ENCODE data around the gene EPHB1. TPM values are rescaled to one million over a fixed set of nuclear protein-coding genes. Genes with fewer than 3 reads are reported as not detected.
"Not testable (repeated sequence)": the region's sequence is repeated elsewhere in the genome, so short reads cannot be mapped to it uniquely, and the experiment has no call there.

The EPHB1 gene
- total RNA-seq, 1 experiment from 2014 or later: not detected

DNA sequence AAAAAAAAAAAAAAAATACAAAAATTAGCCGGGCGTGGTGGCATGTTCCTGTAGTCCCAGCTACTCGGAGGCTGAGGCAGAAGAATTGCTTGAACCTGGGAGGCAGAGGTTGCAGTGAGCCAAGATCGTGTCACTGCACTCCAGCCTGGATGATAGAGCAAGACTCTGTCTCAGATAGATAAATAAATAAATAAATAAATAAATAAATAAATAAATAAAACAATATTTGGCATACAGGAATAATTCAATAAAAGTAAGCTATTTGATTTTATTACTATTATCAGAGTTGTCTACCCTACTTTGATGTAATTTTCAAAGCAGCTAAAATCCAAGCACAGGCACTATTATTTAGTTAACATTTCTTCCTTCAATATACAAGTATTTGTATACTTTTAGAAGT, 319.5 kb downstream of the EPHB1 start:
- in situ Hi-C loops (cut with HindIII; ENCODE audit: low sequenced_read_pairs); DNase-seq (ENCODE audit: low spot score): not testable (repeated sequence)

DNA sequence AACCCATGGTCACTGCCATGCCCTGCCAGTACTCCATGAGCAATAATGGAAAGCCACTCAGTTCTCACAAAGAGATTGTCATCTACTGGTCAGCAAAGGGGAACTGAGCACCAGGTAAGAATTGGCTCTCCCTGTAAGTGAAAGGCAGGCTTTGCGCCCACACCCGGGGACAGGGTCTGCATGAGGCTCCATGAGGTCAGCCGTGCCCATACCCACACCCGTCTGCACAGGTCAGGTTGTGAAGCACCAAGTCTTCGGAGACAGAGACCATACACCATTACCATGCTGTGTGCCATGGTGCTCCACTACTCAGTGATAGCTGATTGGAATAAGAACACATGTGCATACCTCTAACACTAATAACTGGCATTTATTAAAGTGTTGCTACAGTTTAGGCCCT, 322.9 kb downstream of the EPHB1 start:
- DNase-seq (ENCODE audit: low spot score): no peak
- in situ Hi-C loops (cut with HindIII; ENCODE audit: low sequenced_read_pairs): no loop called here

DNA sequence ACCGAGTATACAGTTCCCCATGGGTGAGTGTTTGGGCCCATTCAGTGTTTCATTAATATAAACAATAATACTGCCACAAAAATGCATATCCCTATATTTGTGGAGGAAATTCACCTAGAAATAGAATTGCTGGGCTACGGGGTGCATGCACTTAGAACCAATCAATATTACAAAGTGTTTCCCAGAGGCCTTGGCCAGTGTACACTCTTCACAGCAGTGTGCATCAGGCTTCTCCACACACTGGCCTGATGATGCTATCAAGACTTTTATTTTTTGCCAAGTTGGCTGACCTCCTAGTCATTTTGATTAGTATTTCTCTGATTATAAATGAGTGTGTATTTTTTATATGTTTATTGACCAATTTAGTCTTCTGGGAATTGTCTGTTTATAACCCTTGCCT, 323.7 kb downstream of the EPHB1 start:
- in situ Hi-C loops (cut with HindIII; ENCODE audit: low sequenced_read_pairs): no loop called here
- DNase-seq (ENCODE audit: low spot score): no peak

DNA sequence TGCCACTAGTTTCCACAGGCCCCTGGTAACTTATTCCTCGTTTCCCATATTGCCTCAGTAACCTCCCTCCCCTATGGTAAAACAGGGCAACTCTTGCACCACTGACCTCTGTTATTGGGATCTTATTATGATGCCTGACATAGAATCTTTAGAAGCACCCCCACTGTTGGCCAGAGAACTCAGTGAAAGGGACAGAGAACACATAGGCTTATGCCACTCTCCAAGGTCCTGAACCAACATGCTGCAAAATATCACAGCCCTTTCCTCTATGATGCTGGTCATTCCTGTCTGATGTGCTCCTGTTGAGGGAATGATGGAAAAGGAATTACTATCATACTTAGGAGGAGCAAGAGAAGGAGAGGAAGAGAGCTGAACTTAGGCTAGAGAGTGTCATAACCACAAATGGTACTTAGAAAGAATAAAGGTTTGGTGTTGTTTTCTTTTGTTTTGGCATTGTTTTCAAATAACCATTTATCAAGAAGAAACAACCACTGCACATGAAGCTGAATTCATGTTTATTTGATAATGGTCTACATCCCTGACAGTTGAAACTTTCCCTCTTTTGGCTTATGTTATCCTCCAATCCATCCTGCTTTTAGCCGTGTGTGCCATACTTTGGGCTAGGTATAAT, 330.2 kb downstream of the EPHB1 start:
- in situ Hi-C loops (cut with HindIII; ENCODE audit: low sequenced_read_pairs): no loop called here
- no peak for DNase-seq (ENCODE audit: low spot score)

DNA sequence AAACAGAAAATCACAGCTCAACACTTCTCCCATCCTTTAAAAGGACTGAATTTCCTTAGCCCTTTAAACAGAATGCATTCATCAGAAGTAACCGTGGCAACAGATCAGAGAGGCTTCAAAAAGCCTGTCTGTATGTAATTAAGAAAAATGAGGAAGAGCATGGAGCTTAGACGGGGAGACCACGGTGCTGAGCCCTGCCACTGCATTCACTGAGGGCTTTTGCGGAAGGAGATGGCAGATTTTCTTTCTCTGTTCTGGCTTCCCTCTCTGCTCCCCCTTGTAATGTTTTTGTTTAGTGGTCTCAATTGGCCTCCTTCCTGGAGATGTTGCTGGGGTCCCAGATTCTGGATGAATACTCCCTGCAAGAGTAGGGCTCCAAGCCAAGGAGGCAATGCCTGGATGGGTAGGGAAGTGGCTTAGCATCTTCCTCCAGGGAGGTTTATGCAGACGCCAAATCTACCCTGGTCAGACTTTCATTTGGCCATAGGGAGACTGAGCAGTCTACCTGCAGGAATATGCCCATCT, 332.9 kb downstream of the EPHB1 start:
- DNase-seq (ENCODE audit: low spot score): no peak
- in situ Hi-C loops (cut with HindIII; ENCODE audit: low sequenced_read_pairs): no loop called here

DNA sequence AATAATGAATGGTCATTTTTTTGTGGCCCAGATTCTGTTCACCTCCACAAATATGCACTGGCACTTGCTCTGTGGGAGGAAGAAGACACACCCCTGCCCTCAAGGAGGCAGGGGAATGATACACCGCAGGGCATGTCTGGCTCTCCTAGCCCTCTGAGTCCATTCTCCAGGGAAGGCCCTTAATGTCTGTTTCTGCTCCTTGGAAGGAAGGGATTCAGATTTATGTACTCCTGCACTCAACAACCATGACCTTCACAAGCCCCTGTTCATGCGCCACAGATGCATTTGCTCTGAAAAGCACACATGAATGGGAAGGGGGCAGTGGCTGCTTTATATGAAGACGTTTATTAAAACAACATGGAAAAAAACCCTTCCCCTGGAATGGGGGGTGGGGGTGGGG, 333.8 kb downstream of the EPHB1 start:
- in situ Hi-C loops (cut with HindIII; ENCODE audit: low sequenced_read_pairs): no loop called here
- DNase-seq (ENCODE audit: low spot score): no peak

DNA sequence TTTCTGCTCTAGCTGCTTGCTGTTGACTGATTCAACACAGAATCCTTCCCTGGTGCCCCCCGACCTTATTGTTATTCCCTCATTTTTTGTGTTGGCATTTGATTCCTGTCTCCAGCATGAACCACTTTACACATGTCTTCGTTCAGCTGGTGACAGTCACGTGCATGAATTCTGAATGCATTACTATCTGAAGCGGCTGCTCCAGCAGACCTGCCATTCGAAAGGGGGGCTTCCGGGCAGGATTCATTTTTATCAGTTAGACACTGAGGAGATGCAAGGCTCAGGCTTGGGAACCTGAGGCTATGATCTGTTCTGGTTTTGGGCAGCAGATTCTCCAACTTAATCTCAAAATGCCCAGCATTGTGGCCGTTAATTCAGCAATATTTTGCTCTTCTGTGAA, 336.2 kb downstream of the EPHB1 start:
- in situ Hi-C loops (cut with HindIII; ENCODE audit: low sequenced_read_pairs): no loop called here
- DNase-seq (ENCODE audit: low spot score): no peak

DNA sequence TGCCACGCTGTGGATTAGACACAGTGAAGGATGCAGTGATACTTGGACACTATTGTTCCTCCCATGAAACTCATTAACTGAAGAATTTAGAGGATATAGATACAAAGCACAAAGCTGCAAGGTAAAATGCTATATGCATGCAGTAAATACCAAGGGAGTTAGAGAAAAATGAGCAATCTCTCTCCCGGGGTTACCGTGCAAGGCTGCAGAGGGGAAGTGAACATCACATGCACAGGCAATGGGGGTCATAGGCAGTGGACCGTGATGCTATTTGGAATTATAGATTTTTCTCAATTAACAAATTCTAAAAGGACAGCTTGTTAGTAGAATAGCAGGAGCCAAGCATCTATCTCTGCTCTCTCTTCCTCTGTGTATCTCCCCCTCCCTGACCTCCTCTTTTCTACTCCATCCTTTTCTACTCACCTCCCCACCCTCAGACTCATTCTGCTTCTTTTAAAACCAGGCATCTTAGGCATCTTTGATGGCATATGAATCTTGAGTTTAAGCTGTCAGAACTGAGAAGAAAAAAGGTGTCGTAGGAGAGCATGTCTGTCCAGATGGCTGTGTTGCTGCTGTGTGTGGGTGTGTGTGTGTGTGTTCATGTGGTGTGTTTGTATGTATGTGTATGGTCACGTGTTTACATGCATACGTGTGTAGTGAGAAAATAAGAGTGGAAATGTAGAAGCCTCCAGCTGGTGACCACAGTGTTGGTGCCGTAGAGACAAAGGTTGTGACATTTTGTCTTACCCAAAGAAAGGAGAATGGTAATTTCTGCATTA, 339.0 kb downstream of the EPHB1 start:
- in situ Hi-C loops (cut with HindIII; ENCODE audit: low sequenced_read_pairs): no loop called here
- DNase-seq (ENCODE audit: low spot score): no peak

DNA sequence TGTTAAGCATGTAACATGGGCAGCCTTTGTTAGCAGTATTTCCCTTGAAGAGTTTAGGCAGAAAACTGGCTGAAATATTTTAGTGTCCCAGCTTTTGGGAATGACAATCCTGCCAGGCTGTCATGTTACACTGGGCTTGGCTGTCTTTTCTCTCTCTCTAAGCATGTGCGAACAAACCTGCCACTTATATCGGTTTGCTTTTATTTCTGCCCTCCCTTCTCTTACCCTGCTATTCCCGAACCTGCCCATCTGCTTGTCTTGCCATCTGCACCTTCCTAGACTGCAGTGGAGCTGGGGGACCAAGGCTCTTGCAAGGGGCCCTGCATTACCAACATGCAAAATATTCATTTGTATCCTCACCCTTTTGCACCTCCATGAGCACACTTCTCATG, 339.6 kb downstream of the EPHB1 start:
- in situ Hi-C loops (cut with HindIII; ENCODE audit: low sequenced_read_pairs): no loop called here
- DNase-seq (ENCODE audit: low spot score): peak; percentile 51

DNA sequence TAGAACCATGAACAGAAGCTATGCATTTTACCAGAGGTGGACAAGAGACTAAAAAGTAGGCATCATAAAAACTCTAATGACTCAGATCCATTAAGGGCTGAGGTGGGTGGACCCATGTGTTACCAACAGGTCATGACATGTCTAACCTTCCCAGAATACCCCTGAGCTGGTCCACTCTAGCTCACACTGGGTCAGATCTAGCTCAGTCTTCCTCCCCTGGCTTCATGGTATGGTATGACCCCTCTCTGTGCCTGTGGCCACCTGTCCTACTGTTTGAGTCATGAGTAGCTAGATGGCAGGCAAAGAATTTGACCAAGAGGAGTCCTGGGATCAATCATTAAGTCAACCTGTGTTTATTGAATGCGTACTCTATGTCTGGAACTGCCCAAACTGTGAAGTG, 340.4 kb downstream of the EPHB1 start:
- in situ Hi-C loops (cut with HindIII; ENCODE audit: low sequenced_read_pairs): no loop called here

DNA sequence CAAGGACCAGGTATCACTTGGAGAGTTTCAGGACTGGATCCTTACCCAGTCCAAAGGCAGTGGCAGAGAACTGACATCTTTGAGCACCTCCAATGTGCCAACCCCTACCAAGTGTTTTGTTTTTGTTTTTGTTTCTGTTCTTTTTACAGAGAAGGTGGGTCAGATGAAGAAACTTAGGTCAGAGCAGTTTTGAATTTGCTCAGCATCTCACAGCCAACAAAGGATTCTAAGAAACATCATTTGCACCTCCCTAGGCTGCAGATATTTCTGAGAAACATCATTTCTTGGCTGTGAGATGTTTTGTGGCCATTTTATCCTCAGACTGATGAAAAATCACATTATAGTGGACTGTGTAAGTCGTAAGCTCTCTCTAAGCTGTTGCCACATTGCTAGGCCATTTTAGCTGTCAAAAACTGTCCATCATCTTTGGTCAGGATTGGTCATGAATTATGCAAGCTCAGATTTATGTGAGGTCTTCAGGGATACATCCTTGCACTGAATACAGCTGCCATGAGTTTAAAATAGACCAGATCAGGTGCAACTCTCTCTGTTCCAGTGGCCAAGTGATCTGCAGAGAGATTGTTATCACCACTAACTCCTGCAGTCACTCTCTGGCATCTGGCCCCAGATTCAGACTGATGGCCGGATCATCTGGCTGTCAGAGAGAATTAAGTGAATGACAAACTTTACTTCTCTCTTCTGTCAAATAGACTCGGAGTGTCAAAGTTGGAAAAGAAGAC, 341.5 kb downstream of the EPHB1 start:
- DNase-seq (ENCODE audit: low spot score): no peak
- in situ Hi-C loops (cut with HindIII; ENCODE audit: low sequenced_read_pairs): no loop called here

More for the DNA sequence above, 340.4 kb downstream of the EPHB1 start:
- DNase-seq (ENCODE audit: low spot score): no peak

DNA sequence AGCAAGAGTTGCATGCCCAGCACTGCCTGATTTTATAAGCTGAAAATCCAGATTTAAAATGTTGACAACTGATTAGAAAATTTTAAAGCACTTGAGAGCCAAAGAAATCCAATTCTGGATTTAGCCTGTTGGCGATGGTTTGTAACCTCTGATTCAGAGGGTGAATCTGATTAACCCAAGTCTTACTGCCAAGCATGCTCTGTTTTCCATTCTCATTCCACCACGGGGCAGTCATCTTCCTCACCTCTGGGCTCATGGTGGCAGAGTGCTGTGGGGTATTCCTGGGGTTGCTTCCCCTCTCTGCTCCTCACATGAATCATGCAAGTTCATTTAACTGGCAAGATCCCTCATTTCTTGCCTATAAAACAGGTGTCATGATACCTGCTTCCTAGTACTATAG, 342.2 kb downstream of the EPHB1 start:
- in situ Hi-C loops (cut with HindIII; ENCODE audit: low sequenced_read_pairs): no loop called here

DNA sequence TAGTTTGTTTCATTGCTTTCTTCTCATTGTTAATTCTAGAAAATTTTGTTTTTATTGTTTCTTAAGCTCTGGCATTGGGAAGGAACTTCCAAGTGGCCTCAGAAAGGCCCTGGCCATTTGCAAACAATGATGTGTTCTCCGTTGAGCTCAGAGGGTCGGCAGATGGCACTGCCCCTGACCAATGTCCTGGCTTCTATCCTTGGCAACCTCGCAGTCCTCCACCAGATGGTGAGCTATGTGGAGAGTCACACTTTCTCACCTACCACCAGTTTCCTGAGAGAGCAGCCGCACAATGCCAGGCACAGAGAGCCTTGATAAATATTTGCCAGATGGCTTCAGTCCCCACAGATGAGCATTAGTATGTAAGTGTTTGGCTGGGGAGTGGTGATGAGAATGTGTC, 343.7 kb downstream of the EPHB1 start:
- peak; percentile 94 for DNase-seq (ENCODE audit: low spot score)
- in situ Hi-C loops (cut with HindIII; ENCODE audit: low sequenced_read_pairs): no loop called here

More for the DNA sequence above, 342.2 kb downstream of the EPHB1 start:
- DNase-seq (ENCODE audit: low spot score): no peak

DNA sequence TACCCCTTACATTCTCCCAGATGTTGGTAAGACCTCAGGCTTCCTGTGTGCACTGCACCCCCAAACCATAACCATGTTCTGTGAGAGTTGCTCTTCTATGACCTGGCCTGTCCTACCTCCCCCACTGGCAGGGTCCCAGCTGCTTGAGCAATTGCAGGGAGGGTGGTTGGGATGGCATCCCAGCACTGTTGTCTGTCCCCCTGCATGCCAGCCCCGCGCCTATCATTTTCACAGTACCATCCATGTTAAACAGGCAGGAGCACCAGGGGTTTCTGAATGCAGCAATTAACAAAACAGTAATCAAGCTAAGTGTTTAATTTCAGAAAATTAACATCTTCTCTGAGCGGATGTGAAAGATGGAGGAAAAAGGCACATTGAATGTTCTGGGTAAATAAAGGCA, 345.5 kb downstream of the EPHB1 start:
- no peak for DNase-seq (ENCODE audit: low spot score)
- in situ Hi-C loops (cut with HindIII; ENCODE audit: low sequenced_read_pairs): no loop called here

DNA sequence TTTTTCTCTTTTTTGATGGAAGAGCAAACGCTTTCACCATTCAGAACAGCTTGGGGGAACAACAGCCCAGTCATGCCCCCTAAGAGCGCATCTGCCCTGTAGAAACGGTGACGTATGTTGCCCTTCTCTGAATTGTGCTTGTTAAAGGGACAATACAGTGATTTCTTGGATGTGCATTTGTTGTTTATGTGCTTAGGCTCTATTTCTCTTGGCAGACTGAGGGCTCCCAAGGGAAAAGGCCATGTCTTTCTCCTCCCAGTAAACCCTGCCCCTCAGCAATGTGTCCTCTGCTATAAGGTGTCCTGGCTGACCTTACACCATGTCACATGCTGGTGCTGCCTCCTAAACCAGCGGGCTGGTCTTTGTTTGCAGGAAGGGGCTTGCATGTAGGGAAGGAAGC, 346.1 kb downstream of the EPHB1 start:
- no peak for DNase-seq (ENCODE audit: low spot score)
- in situ Hi-C loops (cut with HindIII; ENCODE audit: low sequenced_read_pairs): no loop called here

DNA sequence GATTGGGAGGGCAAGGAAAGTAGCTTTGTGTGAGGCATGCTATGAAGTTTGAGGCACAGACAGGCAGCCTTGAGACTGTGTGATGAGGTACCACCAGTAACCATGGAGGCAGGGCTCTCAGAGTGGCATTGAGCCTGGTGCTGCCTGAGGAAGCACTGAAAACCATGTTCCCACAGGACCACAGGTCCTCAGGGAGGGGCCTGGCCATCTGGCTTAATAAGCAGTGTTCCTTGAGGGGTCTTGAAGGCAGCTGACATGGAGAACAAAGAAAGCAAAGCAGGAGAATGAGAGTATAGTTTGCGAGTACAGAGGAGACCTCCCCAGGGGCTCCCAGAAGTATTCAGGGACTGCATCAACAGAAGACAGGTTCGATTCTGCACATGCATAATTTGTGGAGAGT, 346.6 kb downstream of the EPHB1 start:
- in situ Hi-C loops (cut with HindIII; ENCODE audit: low sequenced_read_pairs): no loop called here
- DNase-seq (ENCODE audit: low spot score): no peak

DNA sequence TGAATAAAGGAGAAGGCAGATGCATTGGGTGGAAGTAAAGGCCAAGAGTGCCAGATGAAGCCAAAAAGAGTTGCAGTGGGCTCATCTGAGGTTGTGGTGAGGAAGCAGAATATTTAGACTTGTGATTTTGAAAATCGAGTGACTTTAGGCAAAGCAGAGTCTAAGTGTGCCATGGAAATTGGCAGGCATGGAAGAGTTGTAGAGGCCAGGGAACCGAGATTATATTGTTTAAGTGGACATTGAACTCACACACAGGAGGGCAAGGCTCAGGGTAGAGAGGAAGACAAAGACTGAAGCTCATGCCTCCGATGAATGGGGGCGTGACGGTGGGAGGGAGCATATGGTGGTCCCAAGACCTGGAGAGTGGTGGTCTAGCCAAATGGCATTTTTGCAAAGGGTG, 347.5 kb downstream of the EPHB1 start:
- DNase-seq (ENCODE audit: low spot score): no peak
- in situ Hi-C loops (cut with HindIII; ENCODE audit: low sequenced_read_pairs): no loop called here

DNA sequence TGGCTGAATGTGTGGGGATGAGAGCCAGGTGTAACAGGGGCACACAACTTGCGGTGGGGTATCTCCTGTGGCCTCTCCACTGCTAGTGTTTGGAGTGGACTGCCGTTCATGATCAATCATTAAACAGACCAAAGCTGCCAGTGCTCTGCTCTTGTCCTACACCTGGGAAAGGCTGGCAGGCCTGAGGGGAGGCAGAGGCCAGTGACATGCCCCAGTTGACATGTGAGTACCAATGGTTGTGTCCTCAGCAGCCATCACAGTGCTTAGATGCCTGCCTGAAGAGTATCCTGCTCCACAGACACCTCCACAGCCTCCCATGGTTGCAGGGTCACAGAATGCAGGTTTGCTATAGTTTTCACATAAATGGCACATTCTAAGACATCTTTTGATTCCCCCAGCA, 348.4 kb downstream of the EPHB1 start:
- in situ Hi-C loops (cut with HindIII; ENCODE audit: low sequenced_read_pairs): no loop called here
- DNase-seq (ENCODE audit: low spot score): no peak

DNA sequence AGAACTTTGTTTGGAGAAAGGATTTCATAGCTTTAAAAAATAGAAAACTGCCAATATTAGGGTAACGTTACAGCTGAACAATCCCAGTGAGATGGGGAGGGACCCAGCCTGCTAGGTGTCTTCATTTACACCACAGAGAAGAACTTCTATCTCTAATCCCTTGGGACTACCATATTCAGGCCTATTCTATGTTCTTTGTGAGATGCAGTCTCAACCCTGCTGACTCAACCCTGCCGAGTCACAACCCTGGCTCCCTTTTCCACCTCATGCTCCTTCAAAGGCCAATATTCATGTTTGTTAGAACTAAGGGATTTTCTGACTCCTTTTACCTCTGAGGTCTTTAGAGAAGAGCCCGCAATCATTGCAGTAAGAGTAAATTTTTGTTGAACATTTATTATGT, 350.5 kb downstream of the EPHB1 start:
- DNase-seq (ENCODE audit: low spot score): no peak
- in situ Hi-C loops (cut with HindIII; ENCODE audit: low sequenced_read_pairs): no loop called here

DNA sequence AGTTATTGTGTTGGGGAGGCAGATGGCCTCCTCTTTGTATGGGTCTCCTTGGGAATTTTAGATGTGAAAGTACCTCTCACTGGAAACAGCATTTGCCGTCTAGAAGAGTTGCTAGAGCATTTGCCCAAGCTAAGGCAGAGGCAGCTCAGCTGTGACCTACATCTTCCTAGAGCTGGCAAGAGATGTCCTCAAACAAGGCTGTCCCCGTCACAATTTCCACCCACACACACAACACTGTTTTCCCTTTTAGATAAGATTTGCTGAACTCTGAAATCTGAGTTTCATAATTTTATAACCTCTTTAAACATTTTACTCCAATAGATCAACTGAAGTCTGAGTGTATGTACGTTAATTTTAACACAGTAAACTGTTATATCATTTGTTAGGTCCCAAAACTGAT, 352.6 kb downstream of the EPHB1 start:
- in situ Hi-C loops (cut with HindIII; ENCODE audit: low sequenced_read_pairs): no loop called here
- DNase-seq (ENCODE audit: low spot score): peak; percentile 69

Data from G401 (cell line).